HG02852 (cell line): ENCODE data around the gene PARP16.

Source experiments
- ATAC-seq: cut with Tn5 transposase; IDR thresholded peaks from one replicate; pipeline ENCODE4 v1.9.1; 2021; ENCODE audit warnings: mild to moderate bottlenecking, moderate library complexity; ENCODE audit not compliant: unreplicated experiment

PARP16 gene

GRCh38 chr15:65208647-65209046 is 78.0 kb downstream of the PARP16 start:
- no peak for ATAC-seq
